PFSK-1 (cell line): Measurements from ENCODE around the gene TYROBP.

Experiments used
- FOXP2 ChIP-seq: optimal IDR thresholded peaks from 2 replicates; pipeline ENCODE3; 2011; ENCODE audit warnings: borderline replicate concordance, control low read depth, inconsistent platforms; ENCODE audit not compliant: insufficient read depth; ENCODE audit errors: extremely low read length, extremely low read depth
- POLR2AphosphoS5 ChIP-seq: IDR thresholded peaks from 2 replicates; pipeline ENCODE4 v1.6.1; 2012; ENCODE audit warnings: low read depth, mild to moderate bottlenecking, control low read depth, low read length, moderate library complexity
- SIN3A ChIP-seq: IDR thresholded peaks from 2 replicates; pipeline ENCODE4 v1.6.1; 2012; ENCODE audit warnings: mild to moderate bottlenecking, low read length, moderate library complexity, borderline replicate concordance; ENCODE audit not compliant: insufficient read depth
- TAF1 ChIP-seq: IDR thresholded peaks from 2 replicates; pipeline ENCODE4 v1.6.1; 2012; ENCODE audit warnings: low read length, control low read depth, borderline replicate concordance; ENCODE audit not compliant: insufficient read depth
- TF ChIP-seq, protein P1 (sequence below), 2 experiments: IDR thresholded peaks; 2 replicates each; pipeline versions ENCODE4 v1.6.1 to v1.8.0; 2011 to 2012; ENCODE audit warnings: low read depth in 2 of 2, low read length in 2 of 2, control low read depth in 1 of 2, inconsistent platforms in 1 of 2, mild to moderate bottlenecking in 1 of 2, moderate library complexity in 1 of 2; ENCODE audit not compliant: insufficient read depth in 1 of 2

The TYROBP gene

DNA sequence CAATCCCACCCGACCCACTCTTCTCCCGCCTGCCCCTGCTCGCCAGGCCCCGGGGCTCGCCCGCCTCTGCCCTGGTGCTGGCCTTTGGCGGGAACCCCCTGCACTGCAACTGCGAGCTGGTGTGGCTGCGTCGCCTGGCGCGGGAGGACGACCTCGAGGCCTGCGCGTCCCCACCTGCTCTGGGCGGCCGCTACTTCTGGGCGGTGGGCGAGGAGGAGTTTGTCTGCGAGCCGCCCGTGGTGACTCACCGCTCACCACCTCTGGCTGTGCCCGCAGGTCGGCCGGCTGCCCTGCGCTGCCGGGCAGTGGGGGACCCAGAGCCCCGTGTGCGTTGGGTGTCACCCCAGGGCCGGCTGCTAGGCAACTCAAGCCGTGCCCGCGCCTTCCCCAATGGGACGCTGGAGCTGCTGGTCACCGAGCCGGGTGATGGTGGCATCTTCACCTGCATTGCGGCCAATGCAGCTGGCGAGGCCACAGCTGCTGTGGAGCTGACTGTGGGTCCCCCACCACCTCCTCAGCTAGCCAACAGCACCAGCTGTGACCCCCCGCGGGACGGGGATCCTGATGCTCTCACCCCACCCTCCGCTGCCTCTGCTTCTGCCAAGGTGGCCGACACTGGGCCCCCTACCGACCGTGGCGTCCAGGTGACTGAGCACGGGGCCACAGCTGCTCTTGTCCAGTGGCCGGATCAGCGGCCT lies 32.1 kb upstream of the TYROBP start:
- no peak for TF ChIP-seq SIN3A
- no peak for TF ChIP-seq POLR2AphosphoS5
- TF ChIP-seq FOXP2 = no peak
- TF ChIP-seq TAF1 = no peak

DNA sequence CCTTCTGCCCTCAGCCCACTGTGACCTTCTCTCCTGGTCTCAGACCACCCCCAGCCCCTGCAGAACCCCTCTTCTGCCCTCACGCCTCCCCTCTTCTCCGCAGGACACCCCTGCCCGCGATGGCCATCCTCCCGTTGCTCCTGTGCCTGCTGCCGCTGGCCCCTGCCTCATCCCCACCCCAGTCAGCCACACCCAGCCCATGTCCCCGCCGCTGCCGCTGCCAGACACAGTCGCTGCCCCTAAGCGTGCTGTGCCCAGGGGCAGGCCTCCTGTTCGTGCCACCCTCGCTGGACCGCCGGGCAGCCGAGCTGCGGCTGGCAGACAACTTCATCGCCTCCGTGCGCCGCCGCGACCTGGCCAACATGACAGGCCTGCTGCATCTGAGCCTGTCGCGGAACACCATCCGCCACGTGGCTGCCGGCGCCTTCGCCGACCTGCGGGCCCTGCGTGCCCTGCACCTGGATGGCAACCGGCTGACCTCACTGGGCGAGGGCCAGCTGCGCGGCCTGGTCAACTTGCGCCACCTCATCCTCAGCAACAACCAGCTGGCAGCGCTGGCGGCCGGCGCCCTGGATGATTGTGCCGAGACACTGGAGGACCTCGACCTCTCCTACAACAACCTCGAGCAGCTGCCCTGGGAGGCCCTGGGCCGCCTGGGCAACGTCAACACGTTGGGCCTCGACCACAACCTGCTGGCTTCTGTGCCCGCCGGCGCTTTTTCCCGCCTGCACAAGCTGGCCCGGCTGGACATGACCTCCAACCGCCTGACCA lies 31.4 kb upstream of the TYROBP start:
- no peak for TF ChIP-seq POLR2AphosphoS5
- TF ChIP-seq SIN3A = no peak
- no peak for TF ChIP-seq FOXP2
- TF ChIP-seq, protein P1, sequence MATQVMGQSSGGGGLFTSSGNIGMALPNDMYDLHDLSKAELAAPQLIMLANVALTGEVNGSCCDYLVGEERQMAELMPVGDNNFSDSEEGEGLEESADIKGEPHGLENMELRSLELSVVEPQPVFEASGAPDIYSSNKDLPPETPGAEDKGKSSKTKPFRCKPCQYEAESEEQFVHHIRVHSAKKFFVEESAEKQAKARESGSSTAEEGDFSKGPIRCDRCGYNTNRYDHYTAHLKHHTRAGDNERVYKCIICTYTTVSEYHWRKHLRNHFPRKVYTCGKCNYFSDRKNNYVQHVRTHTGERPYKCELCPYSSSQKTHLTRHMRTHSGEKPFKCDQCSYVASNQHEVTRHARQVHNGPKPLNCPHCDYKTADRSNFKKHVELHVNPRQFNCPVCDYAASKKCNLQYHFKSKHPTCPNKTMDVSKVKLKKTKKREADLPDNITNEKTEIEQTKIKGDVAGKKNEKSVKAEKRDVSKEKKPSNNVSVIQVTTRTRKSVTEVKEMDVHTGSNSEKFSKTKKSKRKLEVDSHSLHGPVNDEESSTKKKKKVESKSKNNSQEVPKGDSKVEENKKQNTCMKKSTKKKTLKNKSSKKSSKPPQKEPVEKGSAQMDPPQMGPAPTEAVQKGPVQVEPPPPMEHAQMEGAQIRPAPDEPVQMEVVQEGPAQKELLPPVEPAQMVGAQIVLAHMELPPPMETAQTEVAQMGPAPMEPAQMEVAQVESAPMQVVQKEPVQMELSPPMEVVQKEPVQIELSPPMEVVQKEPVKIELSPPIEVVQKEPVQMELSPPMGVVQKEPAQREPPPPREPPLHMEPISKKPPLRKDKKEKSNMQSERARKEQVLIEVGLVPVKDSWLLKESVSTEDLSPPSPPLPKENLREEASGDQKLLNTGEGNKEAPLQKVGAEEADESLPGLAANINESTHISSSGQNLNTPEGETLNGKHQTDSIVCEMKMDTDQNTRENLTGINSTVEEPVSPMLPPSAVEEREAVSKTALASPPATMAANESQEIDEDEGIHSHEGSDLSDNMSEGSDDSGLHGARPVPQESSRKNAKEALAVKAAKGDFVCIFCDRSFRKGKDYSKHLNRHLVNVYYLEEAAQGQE (IDR thresholded peaks at IDR 0.05; ENCODE audit: insufficient read depth in 1 of 2, low read depth in 2 of 2, low read length in 2 of 2) = no peak
- TF ChIP-seq TAF1 = no peak

DNA sequence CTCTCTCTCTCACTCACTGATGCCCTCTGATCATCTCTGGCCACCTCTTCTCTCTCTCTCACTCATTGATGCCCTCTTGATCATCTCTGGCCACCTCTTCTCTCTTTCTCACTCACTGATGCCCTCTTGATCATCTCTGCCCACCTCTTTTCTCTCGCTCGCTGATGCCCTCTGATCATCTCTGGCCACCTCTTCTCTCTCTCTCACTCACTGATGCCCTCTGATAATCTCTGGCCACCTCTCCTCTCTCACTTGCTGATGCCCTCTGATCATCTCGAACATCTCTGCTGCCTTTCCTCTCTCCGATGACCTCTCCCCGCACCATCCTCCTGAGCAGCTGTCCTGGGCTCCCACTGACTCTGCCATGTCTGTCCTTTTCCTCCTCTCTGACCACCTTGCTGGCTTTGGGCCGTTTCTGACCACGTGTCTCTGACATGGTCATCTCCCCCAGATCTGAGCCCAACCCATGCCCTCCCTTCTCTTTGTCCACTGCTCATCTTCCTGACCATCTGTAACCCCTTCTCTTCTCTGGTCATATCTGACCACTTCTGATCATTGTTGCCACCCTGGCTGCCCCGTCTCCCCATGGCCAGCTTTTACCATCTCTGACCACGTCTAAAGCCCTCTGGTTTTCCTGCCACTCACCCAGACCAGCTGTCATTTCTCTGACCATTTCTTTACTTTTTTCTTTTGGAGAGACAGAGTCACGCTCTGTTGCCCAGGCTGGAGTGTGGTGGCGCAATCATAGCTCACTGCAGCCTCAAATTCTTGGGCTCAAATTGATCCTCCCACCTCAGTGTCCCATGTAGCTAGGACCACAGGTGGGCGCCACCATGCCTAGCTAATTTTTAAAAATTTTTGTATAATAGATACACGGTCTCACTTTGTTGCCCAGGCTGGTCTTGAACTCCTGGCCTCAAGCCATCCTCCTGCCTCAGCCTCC lies 30.5 kb upstream of the TYROBP start:
- no peak for TF ChIP-seq POLR2AphosphoS5

- TF ChIP-seq POLR2AphosphoS5 = no peak
- TF ChIP-seq, protein P1 (IDR thresholded peaks at IDR 0.05; ENCODE audit: insufficient read depth in 1 of 2, low read depth in 2 of 2, low read length in 2 of 2) = 0 out of 4 replicates have a peak, but pooled peaks of 1 of the 2 experiments have one; percentile 18
Measured at GRCh38 chr19:35937345-35938281, 29.5 kb upstream of the TYROBP start.

GRCh38 chr19:35936738-35937268 lies 28.7 kb upstream of the TYROBP start:
- TF ChIP-seq SIN3A (no peak), POLR2AphosphoS5 (no peak), FOXP2 (no peak), TAF1 (no peak)
- TF ChIP-seq, protein P1 (IDR thresholded peaks at IDR 0.05; ENCODE audit: insufficient read depth in 1 of 2, low read depth in 2 of 2, low read length in 2 of 2) = no peak
